ENCODE results near the gene GNAT3. TPM values are rescaled to one million over a fixed set of nuclear protein-coding genes. Genes with fewer than 3 reads are reported as not detected.

GNAT3 gene
- total RNA-seq (2014; rRNA removed; shearing (Covaris generic)), result not detected in 2 replicates

- Histone ChIP-seq H3K27me3 (no peaks in the 10 kb centered on the region), H3K4me1 (peaks cover 6% of the 10 kb centered on the region), H3K27ac (no peak within 1 kb of the TSS), H3K36me3 (no peaks in the 10 kb centered on the region), H3K9me3 (replicated peaks) (no peaks in the 10 kb centered on the region), H3K4me3 (no peak within 1 kb of the TSS)
- no peak for DNase-seq
These were observed at the start of gene GNAT3 for GRCh38 chr7:80511964-80512363. GNAT3 (minus strand) TSS chr7:80512064; CDS start chr7:80511926, 138 bp downstream.

DNA sequence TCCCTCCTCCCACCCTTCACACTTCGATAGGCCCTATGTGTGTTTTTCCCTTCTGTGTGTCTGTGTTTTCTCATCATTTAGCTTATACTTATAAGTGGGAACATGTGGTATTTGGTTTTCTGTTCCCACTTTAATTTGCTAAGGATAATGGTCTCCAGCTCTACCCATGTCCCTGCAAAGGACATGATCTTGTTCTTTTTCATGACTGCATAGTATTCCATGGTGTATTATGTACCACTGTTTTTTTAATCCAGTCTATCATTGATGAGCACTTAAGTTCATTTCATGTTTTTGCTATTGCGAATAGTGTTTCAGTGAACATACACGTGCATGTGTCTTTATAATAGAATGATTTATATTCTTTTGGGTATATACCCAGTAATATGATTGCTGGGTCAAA lies 46.3 kb upstream of the GNAT3 start:
- no peak overlapping the region for H3K27ac ChIP-seq
- no peak overlapping the region for H3K4me3 ChIP-seq
- no peak for DNase-seq

GRCh38 chr7:80552031-80552694 lies 40.3 kb upstream of the GNAT3 start:
- no peaks in the 10 kb centered on the region for H3K9me3 ChIP-seq (replicated peaks)
- H3K4me3 ChIP-seq, result no peak overlapping the region
- no peaks in the 10 kb centered on the region for H3K27me3 ChIP-seq
- H3K27ac ChIP-seq, result no peak overlapping the region
- DNase-seq, result no peak
- no peaks in the 10 kb centered on the region for H3K36me3 ChIP-seq
- no peaks in the 10 kb centered on the region for H3K4me1 ChIP-seq

More for the DNA sequence above, 46.3 kb upstream of the GNAT3 start:
- Histone ChIP-seq H3K4me1 (no peaks in the 10 kb centered on the region), H3K36me3 (no peaks in the 10 kb centered on the region), H3K9me3 (replicated peaks) (peaks cover 12% of the 10 kb centered on the region), H3K27me3 (no peaks in the 10 kb centered on the region)

GRCh38 chr7:80550005-80550404 lies 38.1 kb upstream of the GNAT3 start:
- no peaks in the 10 kb centered on the region for H3K9me3 ChIP-seq (replicated peaks)

DNA sequence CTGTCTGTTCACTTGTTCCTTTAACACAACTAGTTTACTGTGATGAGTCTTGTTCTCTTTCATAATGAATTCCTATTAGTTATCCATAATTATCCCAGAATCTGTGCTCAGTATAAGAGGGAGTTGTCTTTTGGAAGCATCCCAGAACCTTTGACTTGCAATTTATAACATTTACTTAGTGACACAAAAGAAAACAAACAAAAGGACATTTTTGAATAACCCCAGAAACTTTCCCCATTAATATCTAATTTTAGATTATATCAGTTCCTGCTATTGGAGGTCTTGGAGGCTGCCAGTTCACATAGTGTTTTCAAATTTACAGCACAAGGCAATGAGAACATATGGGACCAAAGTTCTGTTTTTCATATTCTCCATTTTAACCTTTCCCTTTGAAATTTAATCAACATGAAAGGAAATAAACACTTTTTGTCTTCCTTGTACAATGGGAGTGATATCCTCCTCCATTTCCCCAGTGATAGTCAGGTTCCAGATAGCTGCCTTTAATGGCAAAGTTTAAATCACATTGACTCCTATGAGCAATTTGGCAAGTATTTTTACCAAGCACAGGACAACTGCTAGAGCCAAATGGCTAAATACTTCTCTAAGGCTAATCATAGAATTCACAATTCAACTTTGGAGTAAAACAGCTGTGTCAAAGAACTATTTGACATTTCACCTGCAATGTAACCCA lies 37.1 kb upstream of the GNAT3 start:
- Histone ChIP-seq H3K27ac (no peak overlapping the region), H3K36me3 (no peaks in the 10 kb centered on the region), H3K27me3 (no peaks in the 10 kb centered on the region), H3K4me1 (no peaks in the 10 kb centered on the region), H3K9me3 (replicated peaks) (no peaks in the 10 kb centered on the region; the same call in 1 of the 2 replicates), H3K4me3 (no peak overlapping the region)
- no peak for DNase-seq

More at GRCh38 chr7:80550005-80550404, 38.1 kb upstream of the GNAT3 start:
- no peaks in the 10 kb centered on the region for H3K27me3 ChIP-seq
- no peak overlapping the region for H3K4me3 ChIP-seq
- no peak for DNase-seq
- H3K4me1 ChIP-seq, result no peaks in the 10 kb centered on the region
- H3K27ac ChIP-seq, result no peak overlapping the region
- no peaks in the 10 kb centered on the region for H3K36me3 ChIP-seq

DNA sequence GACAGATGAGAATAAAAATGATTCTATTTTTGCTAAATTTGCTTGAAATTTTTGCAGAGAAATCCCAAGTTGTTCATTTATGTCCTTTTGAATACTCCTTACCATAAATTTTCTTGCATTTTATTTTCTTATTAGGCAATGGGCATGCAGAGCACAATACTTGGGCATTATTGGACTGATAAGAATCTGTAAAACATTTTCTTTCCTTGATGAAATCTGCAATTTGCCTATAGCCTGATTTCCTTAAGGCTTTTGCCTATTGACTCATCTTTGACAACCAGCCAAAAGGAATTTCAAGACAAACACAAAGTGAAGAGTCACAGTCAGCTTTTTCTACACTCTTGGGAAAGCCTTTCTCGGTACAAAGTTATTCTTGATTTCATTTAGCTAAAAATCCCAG lies 30.5 kb upstream of the GNAT3 start:
- Histone ChIP-seq H3K27ac (no peak overlapping the region), H3K4me1 (no peaks in the 10 kb centered on the region), H3K27me3 (no peaks in the 10 kb centered on the region), H3K36me3 (no peaks in the 10 kb centered on the region), H3K4me3 (no peak overlapping the region), H3K9me3 (replicated peaks) (no peaks in the 10 kb centered on the region; the same call in 1 of the 2 replicates)
- no peak for DNase-seq

GRCh38 chr7:80540836-80541235 lies 29.0 kb upstream of the GNAT3 start:
- Histone ChIP-seq H3K27me3 (no peaks in the 10 kb centered on the region), H3K27ac (no peak overlapping the region), H3K36me3 (no peaks in the 10 kb centered on the region), H3K4me3 (no peak overlapping the region), H3K4me1 (no peaks in the 10 kb centered on the region), H3K9me3 (replicated peaks) (no peaks in the 10 kb centered on the region; the same call in 1 of the 2 replicates)
- no peak for DNase-seq

GRCh38 chr7:80537091-80537490 lies 25.2 kb upstream of the GNAT3 start:
- H3K4me3 ChIP-seq, result no peak overlapping the region
- H3K36me3 ChIP-seq, result no peaks in the 10 kb centered on the region
- no peaks in the 10 kb centered on the region for H3K27me3 ChIP-seq
- no peaks in the 10 kb centered on the region for H3K4me1 ChIP-seq
- H3K27ac ChIP-seq, result no peak overlapping the region
- peak; percentile 15 to 43 for DNase-seq
- H3K9me3 ChIP-seq (replicated peaks), result no peaks in the 10 kb centered on the region

DNA sequence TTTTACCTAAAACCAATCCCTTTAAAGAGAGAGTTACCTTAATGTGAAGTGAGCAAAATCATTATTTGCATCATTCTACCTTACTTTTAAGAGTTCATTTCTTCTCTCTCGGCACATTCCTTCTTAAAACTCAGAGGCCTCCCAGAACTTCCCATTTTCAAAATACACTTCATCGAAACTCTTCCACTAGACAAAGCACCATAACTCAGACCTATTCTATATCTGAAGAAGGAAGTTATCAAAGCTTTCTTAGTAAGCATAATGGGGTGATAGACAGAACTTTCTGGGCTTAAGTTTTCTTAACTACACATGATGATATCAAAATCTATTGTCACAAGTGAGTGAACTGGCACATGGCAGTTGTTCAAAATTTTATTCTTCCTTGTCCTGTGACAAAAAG lies 24.6 kb upstream of the GNAT3 start:
- H3K36me3 ChIP-seq, result no peaks in the 10 kb centered on the region
- no peaks in the 10 kb centered on the region for H3K4me1 ChIP-seq
- no peaks in the 10 kb centered on the region for H3K9me3 ChIP-seq (replicated peaks)
- no peak for DNase-seq
- no peaks in the 10 kb centered on the region for H3K27me3 ChIP-seq
- no peak overlapping the region for H3K4me3 ChIP-seq
- H3K27ac ChIP-seq, result no peak overlapping the region

GRCh38 chr7:80533287-80533686 lies 21.4 kb upstream of the GNAT3 start:
- H3K27ac ChIP-seq, result no peak overlapping the region
- no peak for DNase-seq
- no peak overlapping the region for H3K4me3 ChIP-seq
- no peaks in the 10 kb centered on the region for H3K36me3 ChIP-seq
- no peaks in the 10 kb centered on the region for H3K27me3 ChIP-seq
- H3K9me3 ChIP-seq (replicated peaks), result no peaks in the 10 kb centered on the region
- no peaks in the 10 kb centered on the region for H3K4me1 ChIP-seq

DNA sequence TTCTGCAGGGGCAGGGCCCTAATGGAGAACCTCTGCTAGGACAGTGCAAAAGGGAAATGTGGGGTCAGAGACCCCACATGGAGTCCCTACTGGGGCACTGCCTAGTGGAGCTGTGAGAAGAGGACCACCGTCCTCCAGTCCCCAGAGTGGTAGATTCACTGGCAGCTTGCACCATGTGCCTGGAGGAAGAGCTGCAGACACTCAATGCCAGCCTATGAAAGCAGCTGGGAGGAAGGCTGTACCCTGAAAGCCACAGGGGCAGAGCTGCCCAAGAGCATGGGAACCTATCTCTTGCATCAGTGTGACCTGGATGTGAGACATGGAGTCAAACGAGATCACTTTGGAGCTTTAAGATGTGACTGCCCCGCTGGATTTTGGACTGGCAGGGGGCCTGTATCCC lies 20.3 kb upstream of the GNAT3 start:
- no peak overlapping the region for H3K27ac ChIP-seq
- no peaks in the 10 kb centered on the region for H3K4me1 ChIP-seq
- no peaks in the 10 kb centered on the region for H3K9me3 ChIP-seq (replicated peaks)
- no peak overlapping the region for H3K4me3 ChIP-seq
- H3K36me3 ChIP-seq, result no peaks in the 10 kb centered on the region
- DNase-seq, result no peak
- H3K27me3 ChIP-seq, result no peaks in the 10 kb centered on the region

DNA sequence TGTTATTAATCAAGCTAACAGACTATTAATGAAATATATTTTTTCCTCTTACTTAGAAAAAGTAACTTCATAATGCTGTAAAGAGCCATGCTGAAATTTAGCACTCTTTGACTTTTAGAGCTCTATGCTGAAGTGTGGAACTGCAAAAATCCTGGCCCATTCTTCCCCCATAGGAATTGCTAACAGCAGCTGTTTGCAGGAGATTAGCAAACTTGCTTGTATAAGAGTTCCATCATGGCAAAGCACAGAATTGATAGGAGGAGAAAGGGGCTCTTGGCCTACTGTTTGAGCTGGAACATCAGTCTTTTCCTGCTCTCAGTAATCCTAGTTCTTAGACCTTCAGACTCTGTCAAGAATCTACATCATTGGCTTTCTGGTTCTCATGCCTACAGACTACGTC lies 18.3 kb upstream of the GNAT3 start:
- Histone ChIP-seq H3K27ac (no peak overlapping the region), H3K4me1 (no peaks in the 10 kb centered on the region), H3K36me3 (no peaks in the 10 kb centered on the region), H3K4me3 (no peak overlapping the region), H3K9me3 (replicated peaks) (no peaks in the 10 kb centered on the region), H3K27me3 (no peaks in the 10 kb centered on the region)
- peak; percentile 9 to 31 for DNase-seq

- Histone ChIP-seq H3K27ac (no peak overlapping the region), H3K4me1 (no peaks in the 10 kb centered on the region)
- no peak for DNase-seq
These were observed 17.5 kb upstream of the GNAT3 start for GRCh38 chr7:80529362-80529761.

DNA sequence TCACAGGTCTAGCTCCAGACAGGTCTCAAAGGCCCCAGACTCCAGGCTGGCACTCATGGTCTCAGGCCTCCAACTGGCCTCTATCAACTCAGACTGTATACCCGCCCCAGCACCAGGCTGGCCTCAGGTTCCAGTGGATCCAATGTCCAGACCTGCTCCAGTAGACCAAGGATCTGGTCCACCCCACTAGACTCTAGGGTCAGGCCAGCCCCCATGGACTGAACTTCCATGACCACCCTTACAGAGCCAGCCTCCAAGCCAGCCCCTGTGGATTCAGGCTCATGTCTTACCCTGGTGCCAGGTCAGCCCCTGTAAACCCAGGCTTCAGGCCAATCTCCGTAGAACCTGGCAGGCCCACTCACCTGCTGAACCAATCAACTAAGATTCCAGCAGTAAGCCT lies 16.8 kb upstream of the GNAT3 start:
- Histone ChIP-seq H3K27me3 (no peaks in the 10 kb centered on the region), H3K36me3 (no peaks in the 10 kb centered on the region), H3K9me3 (replicated peaks) (no peaks in the 10 kb centered on the region), H3K4me1 (no peaks in the 10 kb centered on the region), H3K4me3 (no peak overlapping the region), H3K27ac (no peak overlapping the region)
- no peak for DNase-seq

More at GRCh38 chr7:80529362-80529761, 17.5 kb upstream of the GNAT3 start:
- no peak overlapping the region for H3K4me3 ChIP-seq
- H3K27me3 ChIP-seq, result no peaks in the 10 kb centered on the region
- no peaks in the 10 kb centered on the region for H3K36me3 ChIP-seq
- no peaks in the 10 kb centered on the region for H3K9me3 ChIP-seq (replicated peaks)

DNA sequence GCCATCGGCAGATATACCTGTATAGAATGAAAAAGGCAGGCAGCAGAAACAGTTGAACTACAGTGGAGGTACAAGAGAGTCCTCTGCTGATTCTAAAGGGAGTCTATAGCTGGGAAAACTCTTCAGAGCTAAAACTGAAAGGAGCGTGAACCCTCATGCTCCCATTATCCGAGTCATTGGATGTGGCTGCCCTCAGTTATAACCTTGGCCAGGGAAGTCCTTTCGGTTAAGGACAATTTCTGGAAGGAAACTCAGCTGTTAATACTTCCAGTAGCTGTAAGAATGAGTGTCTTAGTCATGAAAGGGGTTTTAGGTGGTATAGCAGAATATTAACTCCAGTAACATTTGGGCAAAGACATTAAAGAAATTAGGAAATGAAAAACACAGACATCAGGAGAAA lies 14.6 kb upstream of the GNAT3 start:
- H3K4me1 ChIP-seq, result no peaks in the 10 kb centered on the region
- H3K4me3 ChIP-seq, result no peak overlapping the region
- no peaks in the 10 kb centered on the region for H3K36me3 ChIP-seq
- no peaks in the 10 kb centered on the region for H3K9me3 ChIP-seq (replicated peaks)
- no peak for DNase-seq
- no peak overlapping the region for H3K27ac ChIP-seq
- H3K27me3 ChIP-seq, result no peaks in the 10 kb centered on the region

DNA sequence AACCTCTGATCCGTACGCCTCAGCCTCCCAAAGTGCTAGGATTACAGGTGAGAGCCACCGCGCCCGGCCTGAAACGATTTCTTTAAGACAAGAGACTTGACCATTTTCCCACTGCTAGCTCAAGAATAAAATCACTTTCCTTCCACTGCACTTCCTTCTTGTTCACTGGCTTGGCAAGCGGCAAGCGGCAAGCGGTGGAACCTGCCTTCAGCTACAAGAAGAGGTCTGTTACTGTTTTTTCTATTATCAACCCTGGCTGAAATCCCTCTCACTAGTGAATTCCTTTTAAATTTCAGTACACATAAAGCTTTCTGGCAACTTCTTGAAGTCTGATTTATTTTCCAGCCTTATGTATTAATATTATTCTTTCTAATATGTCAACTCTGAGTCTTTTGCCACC lies 12.8 kb upstream of the GNAT3 start:
- H3K36me3 ChIP-seq, result no peaks in the 10 kb centered on the region
- no peak overlapping the region for H3K4me3 ChIP-seq
- H3K4me1 ChIP-seq, result no peaks in the 10 kb centered on the region
- no peak overlapping the region for H3K27ac ChIP-seq
- no peaks in the 10 kb centered on the region for H3K27me3 ChIP-seq
- no peaks in the 10 kb centered on the region for H3K9me3 ChIP-seq (replicated peaks)
- DNase-seq, result no peak

Data from SJCRH30 (cell line).